HUES6 (cell line): ENCODE data around the gene SOWAHC.

Source experiments
- H3K27ac ChIP-seq: 2 replicates; pipeline ENCODE4 v1.7.0; 2013; ENCODE audit warnings: low read depth, mild to moderate bottlenecking, low read length, inconsistent platforms
- H3K27me3 ChIP-seq: 2 replicates; pipeline ENCODE4 v1.6.1; 2013; ENCODE audit warnings: low read length; ENCODE audit not compliant: control insufficient read depth, insufficient read depth
- H3K36me3 ChIP-seq: 2 replicates; pipeline ENCODE4 v1.6.1; 2013; ENCODE audit warnings: low read length; ENCODE audit not compliant: control insufficient read depth, insufficient read depth
- H3K4me1 ChIP-seq: 2 replicates; pipeline ENCODE4 v1.6.1; 2013; ENCODE audit warnings: low read length; ENCODE audit not compliant: control insufficient read depth, insufficient read depth
- H3K4me3 ChIP-seq: 2 replicates; pipeline ENCODE4 v1.5.1; 2013; ENCODE audit warnings: low read depth, low read length
- H3K9ac ChIP-seq: one replicate; pipeline ENCODE4 v1.6.1; 2013; ENCODE audit warnings: mild to moderate bottlenecking, low read length
- H3K9me3 ChIP-seq: 2 replicates; pipeline ENCODE4 v1.6.1; 2013; ENCODE audit warnings: low read depth, low read length; ENCODE audit not compliant: control insufficient read depth, insufficient read depth

The SOWAHC gene

DNA sequence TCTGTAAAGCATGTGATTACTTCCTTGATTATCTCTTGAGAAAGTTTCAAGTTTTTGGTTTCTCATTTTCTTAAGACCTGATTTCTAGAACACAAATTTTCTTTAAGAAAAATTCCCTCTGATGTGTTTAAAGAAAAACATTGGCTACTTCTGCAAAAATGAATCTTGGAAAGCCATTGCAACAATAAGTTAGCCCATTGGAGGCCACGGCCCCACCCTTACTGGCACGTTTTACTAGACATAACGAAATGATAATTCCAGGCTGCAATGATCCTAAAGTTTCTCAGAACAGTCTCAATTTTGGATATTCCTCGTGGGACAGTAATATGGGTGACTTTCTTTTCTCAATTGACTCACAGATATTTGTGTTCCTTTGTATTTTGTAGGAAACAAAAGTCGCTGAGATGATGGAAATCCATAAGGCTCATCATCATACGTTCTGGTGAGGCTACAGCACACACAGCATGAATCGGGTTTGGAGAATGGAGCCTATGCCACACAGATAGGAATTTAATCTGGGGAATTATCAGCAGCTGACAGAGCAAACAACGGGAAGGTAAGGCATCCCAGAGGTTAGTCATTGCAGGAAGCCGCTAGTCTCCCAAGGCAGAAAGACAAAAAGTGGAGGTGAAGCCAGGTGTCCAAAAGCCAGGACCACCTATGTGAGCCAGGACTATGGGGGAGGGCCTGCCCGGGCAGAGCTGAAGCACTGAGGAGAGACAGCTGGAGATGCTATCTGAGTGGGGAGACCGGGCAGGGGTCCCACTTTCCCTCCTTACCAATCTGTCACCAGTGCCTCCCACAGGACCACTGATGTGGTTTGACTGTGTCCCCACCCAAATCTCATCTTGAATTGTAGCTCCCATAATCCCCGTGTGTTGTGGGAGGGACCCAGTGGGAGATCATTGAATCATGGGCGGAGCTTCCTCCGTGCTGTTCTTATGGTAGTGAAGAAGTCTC lies 35.9 kb downstream of the SOWAHC start:
- no peak overlapping the region for H3K9ac ChIP-seq
- peaks cover 16% of the 10 kb centered on the region for H3K4me1 ChIP-seq
- no peaks in the 10 kb centered on the region for H3K27me3 ChIP-seq
- H3K27ac ChIP-seq: no peak overlapping the region
- H3K36me3 ChIP-seq: no peaks in the 10 kb centered on the region
- no peaks in the 10 kb centered on the region for H3K9me3 ChIP-seq
- H3K4me3 ChIP-seq: no peak overlapping the region

DNA sequence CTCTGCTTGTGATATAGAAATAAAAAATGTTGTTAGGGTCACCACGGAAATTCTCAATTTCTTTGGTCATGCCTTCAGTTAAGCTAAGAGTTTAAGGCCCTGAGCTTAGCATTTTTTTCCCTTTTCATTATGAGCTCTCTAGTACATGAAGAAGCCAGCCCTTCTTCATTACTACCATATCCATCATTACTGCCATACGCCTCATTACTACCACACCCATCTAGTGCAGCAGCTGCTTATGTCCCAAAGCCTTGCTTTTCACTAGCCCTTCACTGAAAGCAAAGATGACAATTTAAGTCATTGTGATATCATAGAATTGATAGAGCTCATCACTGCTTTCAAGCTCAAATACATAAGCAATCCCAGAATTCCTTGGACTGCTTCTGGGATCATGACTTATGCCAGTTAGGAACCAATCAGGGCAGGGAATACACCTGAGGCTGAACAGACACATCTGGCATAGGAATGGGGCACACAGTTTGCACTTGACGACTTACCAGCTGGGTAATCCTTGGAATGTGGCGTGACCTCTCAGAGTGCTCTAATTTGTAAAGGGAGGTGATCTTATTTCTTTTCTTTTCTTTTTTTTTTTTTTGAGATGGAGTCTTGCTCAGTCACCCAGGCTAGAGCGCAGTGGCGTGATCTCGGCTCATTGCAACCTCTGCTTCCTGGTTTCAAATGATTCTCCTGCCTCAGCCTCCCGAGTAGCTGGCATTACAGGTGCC lies 40.3 kb downstream of the SOWAHC start:
- Histone ChIP-seq H3K9me3 (no peaks in the 10 kb centered on the region), H3K36me3 (no peaks in the 10 kb centered on the region), H3K27me3 (no peaks in the 10 kb centered on the region), H3K9ac (no peak overlapping the region), H3K4me1 (peaks cover 3% of the 10 kb centered on the region), H3K4me3 (no peak overlapping the region), H3K27ac (no peak overlapping the region)

DNA sequence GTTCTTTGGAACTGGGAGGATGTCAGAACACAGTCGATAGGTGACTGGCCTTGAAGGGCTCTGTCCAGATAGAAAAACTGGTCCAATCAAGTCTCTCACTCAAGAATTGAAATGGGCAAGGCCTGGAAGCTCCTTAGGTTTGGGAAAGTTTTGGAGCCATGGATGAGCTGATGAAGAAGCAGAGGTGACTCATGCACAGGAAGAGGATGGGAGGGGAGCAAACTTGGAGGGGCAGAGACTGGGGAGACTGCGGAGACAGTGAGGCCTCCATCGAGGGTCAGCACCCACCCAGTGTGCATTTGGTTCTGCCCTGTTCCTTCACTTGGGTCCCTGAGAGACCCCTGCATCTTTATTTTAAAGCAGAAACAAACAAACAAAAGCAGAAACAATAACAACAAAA lies 41.1 kb downstream of the SOWAHC start:
- Histone ChIP-seq H3K9ac (no peak overlapping the region), H3K4me3 (no peak overlapping the region), H3K36me3 (no peaks in the 10 kb centered on the region), H3K27me3 (no peaks in the 10 kb centered on the region), H3K9me3 (no peaks in the 10 kb centered on the region), H3K4me1 (peaks cover 11% of the 10 kb centered on the region), H3K27ac (no peak overlapping the region)

GRCh38 chr2:109659396-109660045 lies 45.4 kb downstream of the SOWAHC start:
- no peak overlapping the region for H3K9ac ChIP-seq
- H3K36me3 ChIP-seq: no peaks in the 10 kb centered on the region
- no peak overlapping the region for H3K27ac ChIP-seq
- peaks cover 15% of the 10 kb centered on the region for H3K4me1 ChIP-seq
- H3K9me3 ChIP-seq: no peaks in the 10 kb centered on the region
- no peaks in the 10 kb centered on the region for H3K27me3 ChIP-seq
- no peak overlapping the region for H3K4me3 ChIP-seq

DNA sequence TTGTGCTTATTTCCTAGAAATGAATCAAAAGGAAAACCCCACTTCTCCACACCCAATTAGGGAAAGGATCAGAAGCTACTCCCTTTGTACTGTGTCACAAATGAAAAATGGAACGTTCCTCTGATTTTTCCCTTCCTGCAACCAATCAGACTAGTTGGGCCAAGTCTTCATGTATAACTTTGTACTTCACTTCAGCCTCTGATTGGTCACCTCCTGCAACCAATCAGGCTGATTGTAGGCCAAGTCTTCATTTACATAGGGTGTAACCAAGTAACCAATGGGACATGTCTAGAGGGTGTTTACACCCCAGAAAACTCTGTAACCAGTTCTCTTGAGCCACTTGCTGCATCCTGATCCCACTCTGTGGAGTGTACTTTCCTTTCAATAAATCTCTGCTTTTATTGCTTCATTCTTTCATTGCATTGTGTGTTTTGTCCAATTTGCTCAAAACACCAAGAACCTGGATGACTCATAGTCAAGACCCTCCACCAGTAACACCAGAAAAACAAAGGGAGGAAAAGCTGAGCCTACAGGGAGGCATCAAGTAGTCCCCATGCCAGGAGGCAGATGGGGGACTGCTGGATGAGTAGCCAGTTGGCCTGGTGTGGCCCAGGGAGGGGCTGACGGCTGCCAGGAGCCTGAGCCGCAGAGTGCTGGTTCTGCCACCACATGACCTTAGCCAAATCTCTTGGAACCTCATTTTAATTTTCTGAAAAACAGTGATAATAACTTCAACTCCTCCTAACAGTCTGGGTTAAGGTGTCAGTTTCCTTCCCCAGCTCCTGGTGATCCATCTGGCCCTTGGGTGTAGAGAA lies 46.1 kb downstream of the SOWAHC start:
- Histone ChIP-seq H3K9me3 (no peaks in the 10 kb centered on the region), H3K4me1 (peaks cover 15% of the 10 kb centered on the region), H3K27ac (no peak overlapping the region), H3K36me3 (no peaks in the 10 kb centered on the region), H3K9ac (no peak overlapping the region), H3K4me3 (no peak overlapping the region), H3K27me3 (no peaks in the 10 kb centered on the region)

GRCh38 chr2:109662889-109663288 lies 48.7 kb downstream of the SOWAHC start:
- H3K27ac ChIP-seq: no peak overlapping the region

GRCh38 chr2:109663721-109664120 lies 49.6 kb downstream of the SOWAHC start:
- Histone ChIP-seq H3K4me1 (peaks cover 15% of the 10 kb centered on the region), H3K4me3 (no peak overlapping the region), H3K9ac (no peak overlapping the region), H3K9me3 (no peaks in the 10 kb centered on the region), H3K36me3 (no peaks in the 10 kb centered on the region), H3K27me3 (no peaks in the 10 kb centered on the region), H3K27ac (no peak overlapping the region)

More at GRCh38 chr2:109662889-109663288, 48.7 kb downstream of the SOWAHC start:
- H3K36me3 ChIP-seq: no peaks in the 10 kb centered on the region
- no peak overlapping the region for H3K9ac ChIP-seq
- H3K4me3 ChIP-seq: no peak overlapping the region
- no peaks in the 10 kb centered on the region for H3K27me3 ChIP-seq
- H3K9me3 ChIP-seq: no peaks in the 10 kb centered on the region
- peaks cover 15% of the 10 kb centered on the region for H3K4me1 ChIP-seq

GRCh38 chr2:109666466-109666865 lies 52.3 kb downstream of the SOWAHC start:
- Histone ChIP-seq H3K36me3 (no peaks in the 10 kb centered on the region), H3K4me3 (no peak overlapping the region), H3K27me3 (no peaks in the 10 kb centered on the region), H3K27ac (no peak overlapping the region), H3K9ac (no peak overlapping the region), H3K9me3 (no peaks in the 10 kb centered on the region), H3K4me1 (no peaks in the 10 kb centered on the region)
